ENCODE measurements around the gene SNTB2. TPM values are rescaled to one million over a fixed set of nuclear protein-coding genes. Genes with fewer than 3 reads are reported as not detected.
A peak's percentile ranks its signal among the peaks of the same experiment; 100 is the strongest.

Gene SNTB2
- total and polyA plus RNA-seq, 2 of the 13 experiments (the other 11 are each of a cell fraction or from before 2014, with no cell fraction given) = 11.5 to 19.2 TPM

- TF ChIP-seq ZNF784 (CRISPR knock-in tag; IDR thresholded peaks at IDR 0.05; ENCODE audit: borderline replicate concordance) = peak; percentile 65; the same call in 1 of the 2 replicates
- peak; percentile 43; the same call in 1 of the 2 replicates for TF ChIP-seq LBX2 (CRISPR knock-in tag; IDR thresholded peaks at IDR 0.05; ENCODE audit: borderline replicate concordance)
- no peak for TF ChIP-seq HNF1A (IDR thresholded peaks at IDR 0.05; ENCODE audit: low read depth)
- peak; percentile 39; the same call in 1 of the 2 replicates for TF ChIP-seq HNF1A (CRISPR knock-in tag; IDR thresholded peaks at IDR 0.05; ENCODE audit: borderline replicate concordance)
- no peak for TF ChIP-seq ZNF841 (CRISPR knock-in tag; IDR thresholded peaks at IDR 0.05; ENCODE audit: borderline replicate concordance)
- peak; percentile 5; the same call in 1 of the 2 replicates for TF ChIP-seq ZBTB43 (CRISPR knock-in tag; conservative IDR thresholded peaks at IDR 0.05)
- peak; percentile 64; the same call in 1 of the 2 replicates for TF ChIP-seq ZFP91 (CRISPR knock-in tag; IDR thresholded peaks at IDR 0.05; ENCODE audit: borderline replicate concordance)
- TF ChIP-seq ZBTB14 (CRISPR knock-in tag; IDR thresholded peaks at IDR 0.05) = 0 out of 2 replicates have a peak, but pooled peaks have one; percentile 31
- TF ChIP-seq ATF5 (CRISPR knock-in tag; IDR thresholded peaks at IDR 0.05; ENCODE audit: low read depth) = no peak
- no peak for TF ChIP-seq MAZ (IDR thresholded peaks at IDR 0.05; ENCODE audit: borderline replicate concordance, low read depth, low read length)
- peak; percentile 60 for TF ChIP-seq MAZ (CRISPR knock-in tag; IDR thresholded peaks at IDR 0.05; ENCODE audit: low read depth)
- TF ChIP-seq POLR2A (IDR thresholded peaks at IDR 0.05; ENCODE audit: insufficient read depth in 1 of 2, low read depth in 2 of 2, low read length in 2 of 2) = 0 out of 4 replicates have a peak, but pooled peaks of 1 of the 2 experiments have one; percentile 24
- TF ChIP-seq ZNF275 (CRISPR knock-in tag; IDR thresholded peaks at IDR 0.05; ENCODE audit: borderline replicate concordance) = peak; percentile 42; the same call in 1 of the 2 replicates
- TF ChIP-seq FOXJ3 (CRISPR knock-in tag; IDR thresholded peaks at IDR 0.05; ENCODE audit: borderline replicate concordance) = peak; percentile 69; the same call in 1 of the 2 replicates
Observed at GRCh38 chr16:69311533-69312387, 124.8 kb downstream of the SNTB2 start (continued).
